ENCODE data around the gene OAS1.

The OAS1 gene

DNA sequence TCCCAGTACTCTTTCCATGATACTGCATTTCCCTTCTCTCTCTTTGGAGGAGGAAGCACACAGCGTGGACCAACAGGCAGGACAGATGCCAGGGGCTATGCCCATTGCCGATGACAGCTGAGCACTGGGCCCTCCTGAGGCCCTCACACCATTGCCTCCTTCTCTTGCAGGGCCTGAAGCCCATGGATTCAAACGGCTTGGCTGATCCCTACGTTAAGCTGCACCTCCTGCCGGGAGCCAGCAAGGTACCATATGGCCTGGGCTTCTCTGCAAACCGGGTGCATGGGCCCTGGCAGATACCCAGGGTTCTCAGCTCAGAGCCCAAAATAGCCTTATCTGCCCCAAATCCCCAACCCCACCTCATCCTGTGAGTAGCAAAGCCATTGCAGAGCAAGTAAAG, 25.2 kb upstream of the OAS1 start:
- intact Hi-C loops (cut with micrococcal nuclease), result no loop called here
- H3K27ac Mint-ChIP-seq, result no peak overlapping the region
- H3K9me3 Mint-ChIP-seq, result peaks cover 9% of the 10 kb centered on the region
- peaks cover 77% of the 10 kb centered on the region for H3K27me3 Mint-ChIP-seq
- H3K4me3 Mint-ChIP-seq, result no peak overlapping the region
- H3K4me1 Mint-ChIP-seq (ENCODE audit: low read depth), result peaks cover 8% of the 10 kb centered on the region
- H3K36me3 Mint-ChIP-seq (ENCODE audit: low read depth), result no peaks in the 10 kb centered on the region

DNA sequence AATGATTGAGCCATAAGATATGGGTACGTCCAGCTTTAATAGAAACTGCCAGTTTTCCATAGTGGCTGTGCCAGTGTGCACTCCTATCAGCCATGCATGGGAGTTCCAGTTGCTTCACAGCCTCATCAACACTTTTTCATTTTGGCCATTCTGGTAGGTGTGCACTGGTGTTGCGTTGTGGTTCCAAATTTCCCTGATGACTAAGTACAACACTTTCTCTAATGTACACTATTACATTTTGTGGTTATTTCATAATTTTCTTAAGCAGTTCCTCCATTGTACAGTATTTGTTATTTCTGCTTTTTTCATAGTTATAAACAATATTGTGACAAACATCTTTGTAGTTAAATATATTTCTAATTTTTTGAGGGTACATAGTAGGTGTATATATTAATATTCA, 21.5 kb upstream of the OAS1 start:
- H3K27ac Mint-ChIP-seq, result no peak overlapping the region
- H3K9me3 Mint-ChIP-seq, result peaks cover 9% of the 10 kb centered on the region
- no peaks in the 10 kb centered on the region for H3K36me3 Mint-ChIP-seq (ENCODE audit: low read depth)
- no peak overlapping the region for H3K4me3 Mint-ChIP-seq
- peaks cover 24% of the 10 kb centered on the region for H3K4me1 Mint-ChIP-seq (ENCODE audit: low read depth)
- H3K27me3 Mint-ChIP-seq, result peaks cover 67% of the 10 kb centered on the region
- intact Hi-C loops (cut with micrococcal nuclease), result no loop called here

DNA sequence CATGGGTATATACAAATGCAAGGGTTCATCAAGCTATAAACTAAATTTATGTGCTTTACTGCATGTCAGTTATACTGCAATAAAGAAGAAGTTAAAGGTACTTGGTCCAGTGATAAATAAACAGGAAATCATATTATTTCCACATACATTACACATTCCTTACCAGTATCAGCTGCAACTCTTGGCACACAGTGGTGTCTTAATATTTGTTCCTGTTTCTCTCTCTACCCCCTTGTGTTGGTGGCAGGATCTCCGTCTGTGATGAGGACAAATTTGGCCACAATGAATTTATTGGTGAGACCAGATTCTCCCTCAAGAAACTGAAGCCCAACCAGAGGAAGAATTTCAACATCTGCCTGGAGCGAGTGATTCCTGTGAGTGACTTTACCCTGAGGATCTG, 19.2 kb upstream of the OAS1 start:
- peaks cover 9% of the 10 kb centered on the region for H3K9me3 Mint-ChIP-seq
- no peak overlapping the region for H3K27ac Mint-ChIP-seq
- no peaks in the 10 kb centered on the region for H3K36me3 Mint-ChIP-seq (ENCODE audit: low read depth)
- no peak overlapping the region for H3K4me3 Mint-ChIP-seq
- peaks cover 37% of the 10 kb centered on the region for H3K4me1 Mint-ChIP-seq (ENCODE audit: low read depth)
- H3K27me3 Mint-ChIP-seq, result peaks cover 59% of the 10 kb centered on the region
- intact Hi-C loops (cut with micrococcal nuclease), result no loop called here

DNA sequence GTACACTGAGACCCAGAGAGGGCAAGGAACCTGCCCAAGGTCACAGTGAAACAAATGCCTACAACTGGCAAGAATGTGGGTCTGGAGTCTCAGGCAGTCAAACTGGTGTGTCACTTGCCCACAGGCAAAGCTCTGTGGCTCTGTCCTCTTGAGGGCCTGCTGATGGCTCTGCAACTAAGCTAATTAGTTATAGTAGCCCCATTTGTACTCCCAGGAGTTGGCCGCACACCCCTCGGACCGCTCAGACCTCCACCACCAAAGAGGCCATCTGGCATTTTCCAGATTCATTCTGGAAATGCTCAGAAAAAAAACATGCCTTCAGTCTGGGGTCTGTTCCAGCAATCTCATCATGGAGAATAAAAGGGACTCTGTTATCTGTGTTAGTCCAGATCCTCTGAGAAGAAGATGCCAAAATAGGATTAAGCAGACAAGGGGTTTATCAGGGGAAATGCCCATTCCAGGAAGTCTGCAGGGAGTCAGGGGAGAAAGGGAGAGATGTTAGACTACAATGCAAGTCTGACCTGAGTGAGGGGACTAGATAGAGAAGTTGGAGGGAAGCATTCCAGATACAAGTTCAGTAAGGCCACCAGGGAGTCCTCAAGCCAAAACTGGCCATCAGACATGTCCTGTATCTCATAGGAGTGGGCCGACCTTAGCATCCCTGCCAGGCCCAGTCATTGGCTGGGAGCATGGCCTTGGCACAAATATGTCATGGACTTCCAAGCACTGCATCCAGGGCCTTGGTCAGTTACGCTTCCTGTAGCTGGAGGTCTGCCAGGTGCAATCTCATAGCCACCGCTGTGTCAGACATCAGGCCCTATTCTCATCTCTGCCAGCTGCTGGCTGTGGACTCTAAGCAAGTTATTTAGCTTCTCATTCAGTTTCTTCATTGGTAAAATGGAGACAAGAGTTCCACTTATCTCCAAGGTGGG, 15.4 kb upstream of the OAS1 start:
- H3K4me1 Mint-ChIP-seq (ENCODE audit: low read depth), result peaks cover 56% of the 10 kb centered on the region
- no peaks in the 10 kb centered on the region for H3K36me3 Mint-ChIP-seq (ENCODE audit: low read depth)
- H3K4me3 Mint-ChIP-seq, result no peak overlapping the region
- no peaks in the 10 kb centered on the region for H3K9me3 Mint-ChIP-seq
- H3K27ac Mint-ChIP-seq, result no peak overlapping the region
- peaks cover 37% of the 10 kb centered on the region for H3K27me3 Mint-ChIP-seq
- intact Hi-C loops (cut with micrococcal nuclease), result no loop called here

DNA sequence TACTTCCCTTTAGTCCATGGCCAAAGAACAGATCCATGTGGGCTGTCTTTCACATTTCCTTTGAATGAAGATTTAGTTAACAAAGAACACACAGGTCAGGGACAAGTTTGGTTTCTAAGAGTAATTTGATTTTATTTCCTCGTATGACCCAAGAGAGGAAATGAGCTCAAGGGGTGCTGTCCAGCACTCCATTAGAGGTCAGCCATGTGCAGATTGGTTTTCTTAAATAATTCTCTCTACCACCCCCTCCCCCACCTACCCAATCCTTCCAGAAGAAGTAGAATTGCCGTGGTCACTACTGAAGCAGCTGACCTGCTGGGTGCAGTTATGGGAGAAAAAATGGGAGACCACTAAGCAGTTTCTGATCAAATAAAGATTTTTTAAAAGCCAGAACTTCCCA, 13.9 kb upstream of the OAS1 start:
- peaks cover 48% of the 10 kb centered on the region for H3K4me1 Mint-ChIP-seq (ENCODE audit: low read depth)
- H3K9me3 Mint-ChIP-seq, result no peaks in the 10 kb centered on the region
- no peak overlapping the region for H3K4me3 Mint-ChIP-seq
- peak overlapping the region; percentile 59 for H3K27ac Mint-ChIP-seq
- no peaks in the 10 kb centered on the region for H3K36me3 Mint-ChIP-seq (ENCODE audit: low read depth)
- intact Hi-C loops (cut with micrococcal nuclease), result no loop called here
- peaks cover 48% of the 10 kb centered on the region for H3K27me3 Mint-ChIP-seq

DNA sequence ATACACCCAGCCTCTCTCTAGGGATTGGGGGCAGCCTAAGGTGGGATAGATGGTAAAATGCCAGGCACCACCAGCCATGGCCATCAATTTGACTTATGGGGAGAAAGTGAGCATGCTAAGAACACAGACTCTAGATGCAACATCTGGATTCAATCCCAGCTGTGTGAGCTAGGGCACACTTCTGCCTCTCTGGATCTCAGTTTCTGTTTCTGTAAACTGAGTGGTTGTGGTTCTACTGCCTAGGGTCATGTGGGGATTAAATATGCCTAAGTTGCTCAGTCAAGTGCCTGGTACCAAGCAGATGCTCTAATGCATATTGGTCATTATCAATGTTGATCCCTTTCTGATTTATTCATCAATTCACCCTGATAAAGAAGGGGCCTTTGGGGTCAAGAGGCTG, 12.6 kb upstream of the OAS1 start:
- Mint-ChIP-seq H3K36me3 (ENCODE audit: low read depth) (no peaks in the 10 kb centered on the region), H3K4me1 (ENCODE audit: low read depth) (peaks cover 42% of the 10 kb centered on the region), H3K27me3 (peaks cover 54% of the 10 kb centered on the region), H3K9me3 (no peaks in the 10 kb centered on the region), H3K4me3 (no peak overlapping the region), H3K27ac (peak overlapping the region; percentile 59)
- intact Hi-C loops (cut with micrococcal nuclease), result no loop called here

DNA sequence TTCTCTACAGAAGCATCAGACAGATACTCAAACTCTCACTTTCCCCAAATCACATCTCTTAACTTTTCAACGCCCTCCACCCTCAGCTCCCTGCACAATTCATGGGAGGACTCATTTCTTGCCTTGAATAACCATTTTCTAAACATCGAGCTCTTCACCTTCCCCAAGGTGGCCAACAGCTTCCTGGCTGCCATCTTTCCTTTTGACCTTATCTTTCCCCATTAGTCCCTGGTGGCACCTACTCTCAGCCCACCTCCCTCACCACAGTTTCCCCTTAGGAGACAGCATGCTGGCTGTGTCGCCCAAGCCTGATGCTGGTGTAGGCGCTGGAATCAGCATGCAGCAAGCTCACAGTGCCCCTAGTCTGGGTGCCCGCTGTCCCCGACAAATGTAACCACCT, 8.4 kb upstream of the OAS1 start:
- H3K4me1 Mint-ChIP-seq (ENCODE audit: low read depth), result peaks cover 25% of the 10 kb centered on the region
- no peaks in the 10 kb centered on the region for H3K9me3 Mint-ChIP-seq
- no peak overlapping the region for H3K4me3 Mint-ChIP-seq
- peaks cover 30% of the 10 kb centered on the region for H3K27me3 Mint-ChIP-seq
- H3K27ac Mint-ChIP-seq, result no peak overlapping the region
- no peaks in the 10 kb centered on the region for H3K36me3 Mint-ChIP-seq (ENCODE audit: low read depth)
- intact Hi-C loops (cut with micrococcal nuclease), result no loop called here

DNA sequence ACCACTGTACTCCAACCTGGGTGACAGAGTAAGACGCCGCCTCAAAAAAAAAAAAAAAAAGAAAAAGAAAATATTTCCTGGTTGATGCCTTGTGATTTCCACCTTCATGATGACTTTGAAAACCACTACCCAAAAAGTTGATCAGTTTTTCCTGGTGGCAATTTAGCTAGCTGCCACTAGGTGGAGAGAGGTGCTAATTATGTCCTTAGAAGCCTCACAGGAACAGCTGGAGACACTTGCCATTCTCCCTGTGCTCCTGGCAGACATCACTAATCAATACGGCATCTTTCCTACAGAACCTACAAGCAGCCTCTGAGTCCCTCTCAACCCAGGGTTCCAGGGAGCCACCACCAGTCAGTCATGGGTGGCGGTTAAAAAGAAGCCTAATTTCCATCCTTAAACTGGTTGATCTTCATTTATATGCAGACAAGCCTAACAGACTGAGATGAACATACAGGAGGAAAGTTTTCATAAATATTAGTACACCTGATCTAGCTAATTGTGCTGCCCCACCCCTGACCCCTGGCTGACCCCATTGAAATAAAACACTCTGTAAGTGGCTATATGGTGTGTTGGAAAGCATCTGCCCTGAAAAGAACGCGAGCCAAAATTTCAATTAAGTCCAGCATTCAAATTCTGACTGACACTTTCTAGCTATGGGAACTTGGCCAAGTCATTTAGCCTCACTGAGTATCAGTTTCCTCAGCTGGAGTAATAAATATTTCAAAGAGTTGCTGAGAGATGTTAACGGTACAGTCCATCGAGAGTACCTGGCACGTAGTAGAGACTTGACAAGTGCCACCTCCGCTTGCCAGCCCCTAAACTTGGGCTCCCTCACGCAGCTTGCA, 6.2 kb upstream of the OAS1 start:
- no peaks in the 10 kb centered on the region for H3K9me3 Mint-ChIP-seq
- peaks cover 30% of the 10 kb centered on the region for H3K27me3 Mint-ChIP-seq
- H3K4me1 Mint-ChIP-seq (ENCODE audit: low read depth), result peaks cover 21% of the 10 kb centered on the region
- H3K36me3 Mint-ChIP-seq (ENCODE audit: low read depth), result no peaks in the 10 kb centered on the region
- H3K27ac Mint-ChIP-seq, result no peak overlapping the region
- H3K4me3 Mint-ChIP-seq, result no peak overlapping the region
- intact Hi-C loops (cut with micrococcal nuclease), result loop anchor here (2.0 kb wide), 1 partner anchor 130 kb away; no protein-coding TSS in a partner anchor

DNA sequence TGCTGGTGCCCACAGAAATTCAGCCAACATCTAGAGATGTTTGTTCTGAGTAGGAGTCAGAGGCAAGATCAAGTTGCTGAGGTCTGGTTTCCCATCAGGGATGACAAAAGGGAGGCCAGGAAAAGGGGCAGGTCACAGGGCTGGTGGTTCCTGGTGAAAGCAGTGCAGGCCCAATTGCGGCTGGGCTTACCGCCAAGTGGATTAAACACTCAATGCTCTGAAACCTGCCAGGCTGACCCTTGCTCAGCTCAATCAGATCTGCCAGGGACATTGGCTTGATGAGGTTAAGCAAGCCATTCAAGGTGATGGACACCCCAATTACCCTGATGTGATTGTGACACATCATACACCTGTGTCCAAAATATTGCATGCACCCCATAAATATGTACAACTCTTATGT, 5.5 kb upstream of the OAS1 start:
- Mint-ChIP-seq H3K4me1 (ENCODE audit: low read depth) (peaks cover 26% of the 10 kb centered on the region), H3K36me3 (ENCODE audit: low read depth) (no peaks in the 10 kb centered on the region), H3K4me3 (no peak overlapping the region), H3K9me3 (no peaks in the 10 kb centered on the region), H3K27ac (no peak overlapping the region), H3K27me3 (peaks cover 26% of the 10 kb centered on the region)
- intact Hi-C loops (cut with micrococcal nuclease), result loop anchor here (2.0 kb wide), 1 partner anchor 130 kb away; no protein-coding TSS in a partner anchor

DNA sequence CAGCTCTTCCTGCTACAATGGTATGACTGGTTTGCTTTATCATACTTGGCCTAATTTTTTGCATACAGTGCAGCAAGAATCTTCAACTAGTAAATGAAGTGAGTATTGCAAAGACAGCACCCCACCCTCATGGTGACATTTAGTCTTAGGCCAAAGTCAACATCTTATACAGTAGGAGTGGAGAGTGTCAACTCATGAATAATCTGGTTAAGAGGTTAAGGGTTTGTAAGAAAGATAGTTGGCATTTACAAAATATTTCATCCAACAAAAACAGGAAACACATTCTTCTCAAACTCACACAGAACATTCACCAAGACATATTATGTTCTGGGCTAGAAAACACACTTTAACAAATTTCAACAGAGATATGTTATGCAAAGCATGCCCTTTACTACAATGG, 2.2 kb upstream of the OAS1 start:
- no peaks in the 10 kb centered on the region for H3K27me3 Mint-ChIP-seq
- H3K9me3 Mint-ChIP-seq, result no peaks in the 10 kb centered on the region
- intact Hi-C loops (cut with micrococcal nuclease), result no loop called here
- peaks cover 58% of the 10 kb centered on the region for H3K4me1 Mint-ChIP-seq (ENCODE audit: low read depth)
- peak overlapping the region; percentile 17 for H3K27ac Mint-ChIP-seq
- H3K4me3 Mint-ChIP-seq, result no peak overlapping the region
- H3K36me3 Mint-ChIP-seq (ENCODE audit: low read depth), result peaks cover 15% of the 10 kb centered on the region

DNA sequence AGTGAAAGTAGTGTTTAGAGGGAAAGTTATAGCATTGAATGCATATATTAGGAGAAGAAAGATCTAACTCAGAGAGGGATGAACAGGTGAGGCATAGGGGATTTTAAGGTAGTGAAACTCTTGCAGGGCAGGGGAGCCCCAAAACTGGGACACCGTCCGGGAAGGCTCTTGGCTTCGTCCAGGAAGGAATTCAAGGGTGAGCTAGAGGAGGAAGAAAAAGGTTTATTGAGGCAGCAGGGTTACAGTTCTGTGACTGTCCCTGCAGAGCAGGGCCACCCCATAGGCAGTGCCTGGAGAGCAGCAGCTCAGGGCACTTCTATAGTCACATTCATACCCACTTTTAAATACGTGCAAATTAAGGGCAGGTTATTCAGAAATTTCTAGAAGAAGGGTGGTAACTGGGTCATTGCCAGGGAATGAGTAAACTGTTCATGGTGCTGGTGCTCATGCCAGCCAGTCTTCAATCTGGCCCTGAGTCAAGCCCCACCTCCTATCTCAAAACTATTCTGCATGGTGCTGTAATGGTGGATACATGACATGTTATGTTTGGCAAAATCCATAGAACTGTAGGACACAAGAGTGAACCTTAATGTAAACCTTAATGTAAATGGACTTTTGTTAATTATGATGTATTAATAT, 1.2 kb upstream of the OAS1 start:
- H3K27me3 Mint-ChIP-seq, result no peaks in the 10 kb centered on the region
- H3K9me3 Mint-ChIP-seq, result no peaks in the 10 kb centered on the region
- H3K27ac Mint-ChIP-seq, result peak overlapping the region; percentile 90
- H3K36me3 Mint-ChIP-seq (ENCODE audit: low read depth), result peaks cover 25% of the 10 kb centered on the region
- H3K4me3 Mint-ChIP-seq, result no peak overlapping the region
- peaks cover 66% of the 10 kb centered on the region for H3K4me1 Mint-ChIP-seq (ENCODE audit: low read depth)
- intact Hi-C loops (cut with micrococcal nuclease), result loop anchor here (2.0 to 5.0 kb wide), 2 partner anchors 73 to 237 kb away; partner anchors contain the start of gene OAS2

DNA sequence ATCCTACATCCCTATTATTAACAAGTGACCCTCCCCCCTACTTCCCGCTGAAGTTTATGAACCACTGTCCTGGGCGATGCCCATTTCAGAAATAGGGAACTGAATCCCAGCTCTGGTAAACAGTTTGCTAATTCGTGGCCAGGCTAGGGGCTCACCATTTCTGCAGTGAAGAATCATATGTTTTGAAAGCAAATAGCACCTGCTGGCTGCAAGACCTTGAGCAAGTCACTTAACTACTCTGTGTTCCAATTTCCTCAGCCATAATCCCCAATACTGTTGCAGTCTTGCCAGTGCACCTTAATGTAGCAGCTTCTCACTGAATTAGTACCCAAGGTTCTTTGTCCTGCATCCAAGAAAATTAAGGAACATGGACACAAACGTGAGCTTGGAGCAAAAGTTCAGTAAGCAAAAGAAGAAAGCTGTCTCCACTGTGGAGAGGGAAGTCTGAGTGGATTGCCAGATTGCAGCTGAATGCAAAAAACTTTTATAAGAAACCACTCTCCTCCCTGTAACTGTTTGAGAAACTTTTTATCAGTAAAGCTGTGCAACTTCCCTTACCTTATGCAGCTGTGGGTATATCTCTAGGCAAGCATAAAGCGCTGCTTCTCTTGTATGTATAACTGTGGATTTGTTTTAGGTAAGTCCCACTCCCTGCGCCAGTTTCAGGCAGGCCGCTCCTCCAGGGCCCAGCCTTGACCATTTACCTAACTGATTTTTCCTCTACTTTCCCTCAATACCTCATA, 824 bp downstream of the OAS1 start:
- Mint-ChIP-seq H3K9me3 (peaks cover 17% of the 10 kb centered on the region), H3K4me3 (peak overlapping the region; percentile 83), H3K27me3 (no peaks in the 10 kb centered on the region), H3K4me1 (ENCODE audit: low read depth) (peaks cover 71% of the 10 kb centered on the region), H3K36me3 (ENCODE audit: low read depth) (peaks cover 45% of the 10 kb centered on the region), H3K27ac (peak overlapping the region; percentile 90)
- intact Hi-C loops (cut with micrococcal nuclease), result loop anchor here (1.0 to 5.0 kb wide), 3 partner anchors 31 to 235 kb away; partner anchors contain the start of genes OAS2 and OAS3

DNA sequence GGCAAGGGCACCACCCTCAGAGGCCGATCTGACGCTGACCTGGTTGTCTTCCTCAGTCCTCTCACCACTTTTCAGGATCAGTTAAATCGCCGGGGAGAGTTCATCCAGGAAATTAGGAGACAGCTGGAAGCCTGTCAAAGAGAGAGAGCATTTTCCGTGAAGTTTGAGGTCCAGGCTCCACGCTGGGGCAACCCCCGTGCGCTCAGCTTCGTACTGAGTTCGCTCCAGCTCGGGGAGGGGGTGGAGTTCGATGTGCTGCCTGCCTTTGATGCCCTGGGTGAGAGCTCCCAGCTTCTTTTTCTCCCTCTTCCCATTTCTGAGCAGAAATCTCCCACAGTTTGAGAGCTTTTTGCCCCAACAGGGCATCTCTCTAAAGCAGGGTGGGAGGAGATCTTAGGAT, 1.8 kb downstream of the OAS1 start:
- intact Hi-C loops (cut with micrococcal nuclease), result loop anchor here (5.0 kb wide), 1 partner anchor 234 kb away; no protein-coding TSS in a partner anchor
- Mint-ChIP-seq H3K4me1 (ENCODE audit: low read depth) (peaks cover 71% of the 10 kb centered on the region), H3K9me3 (peaks cover 26% of the 10 kb centered on the region), H3K27ac (peak overlapping the region; percentile 90), H3K4me3 (peak overlapping the region; percentile 83), H3K27me3 (no peaks in the 10 kb centered on the region), H3K36me3 (ENCODE audit: low read depth) (peaks cover 55% of the 10 kb centered on the region)

All from dendritic cell treated with granulocyte-macrophage colony-stimulating factor and Interleukin-4, amounts not matched to agents 40 ng/mL and 50 ng/mL, for 4 days (primary cell).